ENCODE data around the gene NUP107. TPM values are rescaled to one million over a fixed set of nuclear protein-coding genes. Genes with fewer than 3 reads are reported as not detected.

Gene NUP107
- total and polyA plus RNA-seq, 3 donors from 2014 or later: 40.3 to 76.1 (median 63.4) TPM

DNA sequence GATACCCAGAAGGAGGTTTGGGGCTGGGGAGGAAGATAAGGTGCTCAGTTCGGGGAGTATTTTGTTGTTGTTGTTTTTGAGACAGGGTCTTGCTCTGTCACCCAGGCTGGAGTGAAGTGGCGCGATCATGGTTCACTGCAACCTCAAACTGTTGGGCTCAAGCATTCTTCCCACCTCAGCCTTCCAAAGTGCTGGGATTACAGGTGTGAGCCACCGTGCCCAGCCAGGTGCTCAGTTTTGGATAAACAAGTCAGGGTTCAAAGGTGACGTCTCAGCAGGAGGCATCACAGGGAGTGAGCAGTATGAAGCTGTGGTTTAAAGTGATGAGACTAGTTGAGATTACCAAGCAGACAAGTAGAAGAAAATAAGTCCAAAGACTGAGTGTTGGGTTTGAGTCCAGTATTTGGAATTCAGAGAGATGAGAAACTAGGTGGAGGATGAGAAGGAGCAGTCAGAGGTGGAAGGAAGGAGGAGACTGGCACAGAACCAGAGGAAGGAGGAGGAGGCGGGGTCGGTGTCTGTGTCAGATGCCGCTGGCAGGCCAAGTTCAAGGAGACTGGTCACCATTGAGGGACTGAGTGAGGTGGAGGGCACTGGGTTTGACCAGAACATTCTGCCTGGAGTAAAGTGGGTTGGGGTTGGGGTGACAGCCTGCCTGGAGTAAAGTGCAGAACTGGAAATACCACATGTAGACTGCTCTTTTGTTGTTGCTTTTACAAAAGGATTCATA, 75.3 kb downstream of the NUP107 start:
- no peaks in the 10 kb centered on the region for H3K4me1 ChIP-seq
- no peak overlapping the region for H3K27ac ChIP-seq
- no peaks in the 10 kb centered on the region for H3K9me3 ChIP-seq
- 87 to 89% methylated on average over 8 of the region's 8 CpGs for WGBS, 2 donors
- no peaks in the 10 kb centered on the region for H3K27me3 ChIP-seq
- no peak for DNase-seq
- H3K36me3 ChIP-seq (ENCODE audit: low read depth, missing control alignments): no peaks in the 10 kb centered on the region
- no peak for TF ChIP-seq CTCF (IDR thresholded peaks at IDR 0.05)
- TF ChIP-seq POLR2A (IDR thresholded peaks at IDR 0.05): no peak
- no peak overlapping the region for H3K4me3 ChIP-seq
- intact Hi-C loops (cut with DNase I; ENCODE audit: low total_unique reads): no loop called here

GRCh38 chr12:68762691-68763090, 75.9 kb downstream of the NUP107 start:
- Histone ChIP-seq H3K4me3 (no peak overlapping the region), H3K27me3 (no peaks in the 10 kb centered on the region), H3K9me3 (no peaks in the 10 kb centered on the region), H3K4me1 (no peaks in the 10 kb centered on the region), H3K27ac (no peak overlapping the region), H3K36me3 (ENCODE audit: low read depth, missing control alignments) (no peaks in the 10 kb centered on the region)
- 87 to 98% methylated on average over 3 of the region's 3 CpGs for WGBS, 2 donors
- intact Hi-C loops (cut with DNase I; ENCODE audit: low total_unique reads): no loop called here
- no peak for DNase-seq
- TF ChIP-seq CTCF (IDR thresholded peaks at IDR 0.05) (no peak), POLR2A (IDR thresholded peaks at IDR 0.05) (no peak)

DNA sequence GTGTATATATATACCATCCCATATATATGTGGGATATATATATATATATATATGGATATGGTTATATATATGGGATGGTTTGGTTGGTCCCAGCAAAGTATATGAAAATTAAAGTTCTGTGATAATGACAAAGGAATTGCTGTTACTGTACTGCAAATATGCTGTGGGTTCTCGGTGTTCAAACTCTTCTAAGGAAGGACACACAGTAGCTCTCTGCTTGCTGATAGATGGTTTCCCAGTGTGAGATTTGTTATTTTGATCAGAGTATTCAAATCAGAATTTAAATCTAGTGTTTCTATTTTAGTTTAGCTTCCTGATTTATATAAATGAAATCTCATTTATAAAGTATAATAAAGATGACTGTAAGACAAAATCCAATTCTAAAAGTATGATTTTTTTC, 78.9 kb downstream of the NUP107 start:
- H3K9me3 ChIP-seq: no peaks in the 10 kb centered on the region
- no peaks in the 10 kb centered on the region for H3K4me1 ChIP-seq
- TF ChIP-seq CTCF (IDR thresholded peaks at IDR 0.05) (no peak), POLR2A (IDR thresholded peaks at IDR 0.05) (no peak)
- no peaks in the 10 kb centered on the region for H3K27me3 ChIP-seq
- intact Hi-C loops (cut with DNase I; ENCODE audit: low total_unique reads): no loop called here
- no peak overlapping the region for H3K4me3 ChIP-seq
- no peak overlapping the region for H3K27ac ChIP-seq
- no peaks in the 10 kb centered on the region for H3K36me3 ChIP-seq (ENCODE audit: low read depth, missing control alignments)
- no peak for DNase-seq
- WGBS, 2 donors: 95 to 96% methylated on average over 1 of the region's 1 CpG

DNA sequence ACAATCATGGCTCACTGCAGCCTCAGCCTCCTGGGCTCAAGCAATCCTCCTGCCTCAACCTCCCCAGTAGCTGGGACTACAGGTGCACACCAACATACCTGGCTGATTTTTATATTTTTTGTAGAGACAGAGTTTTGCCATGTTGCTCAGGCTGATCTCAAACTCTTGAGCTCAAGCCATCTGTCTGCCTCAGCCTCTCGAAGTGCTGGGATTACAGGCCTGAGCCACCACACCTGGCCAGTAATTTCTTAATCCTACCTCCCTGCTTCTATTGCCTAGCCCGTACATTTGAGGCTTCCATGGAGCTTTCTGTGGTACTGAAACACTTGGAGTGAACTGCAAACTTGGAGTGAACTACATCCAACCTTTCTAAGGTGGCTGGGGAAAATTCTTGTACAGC, 79.9 kb downstream of the NUP107 start:
- TF ChIP-seq CTCF (IDR thresholded peaks at IDR 0.05) (no peak), POLR2A (IDR thresholded peaks at IDR 0.05) (no peak)
- Histone ChIP-seq H3K9me3 (no peaks in the 10 kb centered on the region), H3K36me3 (ENCODE audit: low read depth, missing control alignments) (no peaks in the 10 kb centered on the region), H3K27me3 (no peaks in the 10 kb centered on the region), H3K27ac (no peak overlapping the region), H3K4me3 (no peak overlapping the region), H3K4me1 (no peaks in the 10 kb centered on the region)
- no peak for DNase-seq
- intact Hi-C loops (cut with DNase I; ENCODE audit: low total_unique reads): no loop called here
- WGBS, 2 donors: 79 to 92% methylated on average over 2 of the region's 2 CpGs

- H3K36me3 ChIP-seq (ENCODE audit: low read depth, missing control alignments): no peaks in the 10 kb centered on the region
- 91 to 93% methylated on average over 7 of the region's 7 CpGs for WGBS, 2 donors
- no peaks in the 10 kb centered on the region for H3K27me3 ChIP-seq
- H3K4me3 ChIP-seq: no peak overlapping the region
- no peak overlapping the region for H3K27ac ChIP-seq
- DNase-seq: no peak
- TF ChIP-seq CTCF (IDR thresholded peaks at IDR 0.05): no peak
- TF ChIP-seq POLR2A (IDR thresholded peaks at IDR 0.05): no peak
- H3K4me1 ChIP-seq: no peaks in the 10 kb centered on the region
- H3K9me3 ChIP-seq: no peaks in the 10 kb centered on the region
- intact Hi-C loops (cut with DNase I; ENCODE audit: low total_unique reads): no loop called here
These were observed 80.4 kb downstream of the NUP107 start for GRCh38 chr12:68767191-68767590.

All from testis (tissue), 3 donors.